HG02973 (cell line): ENCODE measurements around the gene EGR2.

Experiments used
- ATAC-seq: cut with Tn5 transposase; IDR thresholded peaks from one replicate; pipeline ENCODE4 v1.9.1; 2021; ENCODE audit warnings: moderate library complexity; ENCODE audit not compliant: unreplicated experiment

The EGR2 gene

GRCh38 chr10:62818426-62819011 lies 2.4 kb upstream of the EGR2 start:
- no peak for ATAC-seq

GRCh38 chr10:62817766-62818425 lies 1.7 kb upstream of the EGR2 start:
- ATAC-seq = peak; percentile 29

- peak; percentile 17 for ATAC-seq
Observed at GRCh38 chr10:62817121-62817765, 1.1 kb upstream of the EGR2 start.

GRCh38 chr10:62816076-62816330 lies 163 bp downstream of the EGR2 start:
- ATAC-seq = no peak

GRCh38 chr10:62815381-62816075 lies 638 bp downstream of the EGR2 start:
- no peak for ATAC-seq

GRCh38 chr10:62814756-62815380 lies 1.3 kb downstream of the EGR2 start:
- ATAC-seq = no peak

GRCh38 chr10:62813981-62814380 lies 2.2 kb downstream of the EGR2 start:
- no peak for ATAC-seq

GRCh38 chr10:62813453-62813852 lies 2.7 kb downstream of the EGR2 start:
- ATAC-seq = no peak

- ATAC-seq = no peak
Observed at GRCh38 chr10:62812672-62813439, 3.3 kb downstream of the EGR2 start.

- ATAC-seq = peak; percentile 42
Observed at GRCh38 chr10:62811159-62811875, 4.8 kb downstream of the EGR2 start.

GRCh38 chr10:62810156-62810902 lies 5.8 kb downstream of the EGR2 start:
- ATAC-seq = no peak

- ATAC-seq = no peak
Observed at GRCh38 chr10:62806251-62806650, 9.9 kb downstream of the EGR2 start.

- peak; percentile 8 for ATAC-seq
Observed at GRCh38 chr10:62805231-62806099, 10.7 kb downstream of the EGR2 start.

- peak; percentile 86 for ATAC-seq
Observed at GRCh38 chr10:62804356-62805230, 11.6 kb downstream of the EGR2 start, which contains the start of gene ADO. Gene ADO (plus strand): TSS chr10:62804720. CDS start chr10:62805060, 340 bp downstream.

- ATAC-seq = peak; percentile 3
Observed at GRCh38 chr10:62803724-62804355, 12.3 kb downstream of the EGR2 start.

GRCh38 chr10:62801871-62802270 lies 14.3 kb downstream of the EGR2 start:
- ATAC-seq = no peak

GRCh38 chr10:62796896-62797295 lies 19.3 kb downstream of the EGR2 start:
- ATAC-seq = no peak
